Measurements from ENCODE around the gene TRIM8.
A peak's percentile ranks its signal among the peaks of the same experiment; 100 is the strongest.
"Not testable (repeated sequence)": the region's sequence is repeated elsewhere in the genome, so short reads cannot be mapped to it uniquely, and the experiment has no call there.

TRIM8 gene

DNA sequence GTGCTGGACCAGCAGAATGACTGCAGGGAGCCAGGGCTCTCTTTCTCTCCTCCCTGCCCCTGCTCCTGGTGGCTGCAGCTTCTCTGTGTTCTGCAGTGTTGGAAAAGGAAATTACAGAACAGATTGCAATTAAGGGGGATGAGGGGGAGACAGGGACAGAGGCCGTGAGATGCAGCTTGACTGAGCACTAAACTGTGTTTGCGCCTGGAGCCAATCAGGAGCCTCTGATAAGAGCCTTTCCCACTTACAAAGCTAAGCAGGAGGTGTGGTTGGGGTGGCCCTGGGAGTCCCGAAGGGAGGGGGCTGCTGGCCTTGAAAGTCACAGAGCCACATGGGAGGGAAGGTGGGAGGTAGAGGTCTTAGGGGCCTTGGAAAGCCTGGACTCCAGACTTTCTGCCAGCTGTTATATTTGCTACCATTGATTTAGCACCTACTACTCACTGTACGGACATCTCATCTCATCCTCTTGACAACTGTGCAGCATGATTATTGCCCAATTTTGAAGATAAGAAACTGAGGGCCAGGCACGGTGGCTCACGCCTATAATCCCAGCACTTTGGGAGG is 26.7 kb downstream of the TRIM8 start:
- DNase-seq (ENCODE audit: low spot score) = no peak

DNA sequence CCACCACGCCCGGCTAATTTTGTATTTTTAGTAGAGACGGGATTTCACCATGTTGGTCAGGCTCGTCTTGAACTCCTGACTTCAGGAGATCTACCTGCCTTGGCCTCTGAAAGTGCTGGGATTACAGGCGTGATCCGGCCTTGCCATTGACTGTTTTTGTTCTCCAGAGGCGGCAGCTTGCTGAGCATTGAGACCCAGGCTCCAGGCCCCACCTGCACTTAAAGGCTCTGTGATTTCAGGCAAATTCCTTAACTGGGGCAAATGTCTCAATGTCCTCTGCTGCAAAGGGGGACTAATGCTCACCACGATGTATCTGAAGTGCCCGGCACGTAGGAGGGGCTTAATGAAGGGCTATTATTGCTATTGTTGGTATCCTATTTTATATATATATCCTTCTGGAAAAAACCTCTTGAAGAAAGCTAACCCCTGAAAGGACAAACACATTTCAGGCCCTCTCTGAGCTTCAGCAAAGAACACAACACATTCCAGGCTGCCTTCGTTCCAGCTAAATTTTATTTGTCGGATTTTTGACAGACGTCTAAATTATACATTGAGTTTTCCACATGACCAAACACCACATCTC is 29.0 kb downstream of the TRIM8 start:
- DNase-seq (ENCODE audit: low spot score) = no peak

DNA sequence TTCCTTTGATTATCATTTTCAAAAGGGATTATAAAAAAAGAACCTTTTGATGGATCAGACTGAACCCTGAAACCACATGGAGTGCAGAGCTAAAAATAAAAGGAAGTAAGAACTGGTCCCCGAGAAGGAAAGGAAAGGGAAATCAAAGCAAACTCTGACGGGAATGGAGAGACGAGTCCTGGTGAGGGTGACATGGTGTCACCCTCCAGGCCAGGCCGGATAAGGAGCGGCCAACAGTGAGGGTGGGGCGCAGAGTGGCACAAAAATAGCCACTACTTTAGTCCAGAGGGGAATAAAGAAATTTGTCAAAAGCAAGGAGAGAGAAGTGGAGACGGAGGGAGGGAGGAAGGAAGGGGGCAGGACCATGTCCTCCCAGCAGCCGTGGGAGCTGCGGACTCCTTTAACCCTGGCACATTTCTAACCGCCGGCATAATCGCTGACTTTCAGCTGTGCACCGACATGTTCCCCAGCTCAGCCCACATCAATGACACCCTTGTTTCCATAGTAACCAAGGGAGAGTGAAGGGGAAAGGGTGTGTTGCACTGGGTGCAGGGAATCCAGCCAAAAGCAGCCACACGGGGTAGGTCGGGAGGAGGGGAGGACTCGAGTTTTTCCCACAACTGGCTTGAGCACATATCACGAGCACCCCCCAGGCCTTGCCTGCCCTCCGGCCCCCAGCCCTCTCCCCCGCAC is 29.7 kb downstream of the TRIM8 start:
- peak; percentile 77 for DNase-seq (ENCODE audit: low spot score)

DNA sequence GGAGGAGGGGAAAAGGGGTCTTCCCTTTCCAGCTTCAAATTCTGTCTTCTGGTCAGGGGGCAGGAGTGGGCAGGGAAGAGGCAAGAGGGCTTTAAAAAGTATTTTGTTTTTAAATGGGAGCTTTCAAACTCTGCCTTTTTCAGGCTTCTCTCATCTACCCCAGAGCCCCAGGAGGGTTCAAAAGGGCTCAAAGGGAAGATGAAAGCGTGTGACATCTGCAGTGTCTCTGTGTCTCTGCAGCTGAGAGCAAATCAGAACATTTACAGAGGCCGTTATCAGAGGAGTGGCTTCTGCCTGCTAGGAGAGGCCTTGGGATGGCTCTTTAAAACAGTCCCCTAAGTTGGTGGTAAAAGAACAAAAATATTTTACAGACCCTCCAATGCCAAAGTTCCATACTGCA is 30.3 kb downstream of the TRIM8 start:
- DNase-seq (ENCODE audit: low spot score) = peak; percentile 8

DNA sequence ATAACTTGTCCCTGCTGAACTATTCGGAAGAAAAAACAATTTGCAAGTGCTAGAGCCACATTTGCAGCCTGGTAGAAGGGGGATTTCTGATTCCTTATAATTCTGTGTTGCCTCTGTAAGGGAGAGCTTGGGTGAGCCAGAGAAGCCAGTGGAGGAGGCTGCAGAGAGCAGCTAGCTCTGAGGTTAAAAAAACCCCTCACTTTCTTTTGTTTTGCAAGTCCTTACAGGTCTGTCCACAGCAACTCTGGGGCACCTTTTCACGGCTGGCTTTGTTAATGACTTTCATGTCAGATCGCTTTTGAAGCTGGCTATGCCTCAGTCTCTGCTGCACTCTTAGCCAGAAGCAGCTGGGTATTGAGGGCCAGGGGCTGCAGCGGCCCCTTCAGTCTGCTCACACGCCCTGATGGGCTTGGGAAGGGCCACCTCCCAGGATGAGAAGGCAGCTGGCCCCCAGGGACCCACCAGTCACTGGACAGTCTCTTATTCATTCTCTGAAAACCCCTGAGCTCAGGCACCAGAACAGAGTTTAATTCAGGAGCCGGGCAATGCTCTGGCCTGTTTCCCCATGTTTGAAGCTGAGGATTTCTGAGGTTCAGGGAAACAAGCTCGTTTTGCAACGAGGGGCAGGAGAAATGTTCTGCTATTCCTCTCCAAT is 30.9 kb downstream of the TRIM8 start:
- peak; percentile 13 for DNase-seq (ENCODE audit: low spot score)

DNA sequence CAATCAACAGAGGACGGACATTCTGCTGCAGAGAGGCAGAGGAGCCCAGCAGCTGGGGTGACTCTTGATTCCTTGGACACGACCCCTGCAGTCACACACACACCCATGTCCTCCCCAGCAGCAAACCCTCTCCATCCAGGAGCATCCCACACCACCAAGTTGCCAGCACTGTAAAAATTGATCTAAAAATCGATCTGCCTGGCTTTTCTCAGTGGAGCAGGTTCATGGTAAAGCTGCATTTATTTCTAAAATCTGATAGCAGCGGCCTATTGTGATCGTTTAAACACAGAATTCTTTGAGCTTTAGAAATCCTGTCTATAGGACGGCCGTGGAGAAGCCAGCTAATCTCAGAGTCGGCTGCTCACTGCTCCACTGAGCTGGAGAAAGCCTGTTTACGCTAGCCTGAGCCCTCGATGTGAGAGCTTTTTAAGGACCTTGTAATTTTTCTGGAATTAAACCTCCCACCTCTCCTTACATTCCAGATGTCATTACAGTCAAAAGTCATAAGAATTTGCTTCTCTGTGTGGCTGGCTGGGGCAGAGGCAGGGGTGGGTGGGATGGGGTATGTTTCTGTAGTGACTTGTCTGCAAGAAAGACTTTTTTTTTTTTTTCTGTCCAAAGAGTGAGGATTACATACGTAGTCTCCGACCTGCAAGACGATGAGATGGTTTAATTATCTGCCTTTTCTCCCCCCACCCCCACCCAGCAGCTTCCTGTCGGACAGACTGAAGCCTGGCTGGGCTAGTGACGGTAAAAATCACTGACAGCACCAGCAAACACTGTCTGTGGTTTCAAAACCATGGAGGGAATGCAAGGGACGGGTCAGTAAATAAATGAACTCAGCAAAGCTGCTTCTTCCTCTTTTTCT is 31.6 kb downstream of the TRIM8 start:
- DNase-seq (ENCODE audit: low spot score) = peak; percentile 73

DNA sequence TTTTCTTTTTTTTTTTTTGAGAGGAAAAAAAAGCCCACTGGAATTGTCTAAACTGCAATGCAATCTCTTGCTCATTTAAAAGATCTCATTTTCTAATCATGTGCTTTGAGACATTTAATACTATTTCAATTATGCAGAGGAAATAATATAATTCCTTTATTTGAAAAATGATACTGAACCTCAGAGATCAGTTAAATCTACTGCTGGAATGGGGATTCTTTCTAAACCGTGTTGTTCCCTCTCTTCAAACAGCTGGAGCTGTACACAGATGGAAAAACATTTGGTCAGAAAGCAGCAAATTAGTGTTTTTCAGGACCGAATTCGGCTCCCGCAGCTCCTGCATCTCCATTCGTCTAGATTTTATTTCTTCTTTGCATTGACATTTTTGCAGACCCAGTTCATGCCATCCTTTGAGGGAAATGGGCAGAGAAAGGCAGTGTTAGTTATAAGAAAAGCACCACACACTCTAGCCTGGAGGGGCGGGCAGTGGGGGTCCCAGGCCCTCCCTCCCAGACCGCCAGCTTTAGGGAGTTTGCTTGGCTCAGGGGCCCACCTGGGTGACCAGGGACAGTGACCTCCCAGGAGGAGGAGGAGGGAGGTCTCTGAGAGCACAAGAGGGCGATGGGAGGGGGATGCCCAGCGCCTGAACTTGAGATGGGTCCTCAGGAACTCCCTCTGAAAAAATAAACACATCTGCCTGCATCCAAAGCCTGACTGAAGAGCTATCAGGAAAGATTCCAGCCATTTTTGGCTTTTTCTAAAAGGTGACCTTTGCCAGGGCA is 32.4 kb downstream of the TRIM8 start:
- peak; percentile 5 for DNase-seq (ENCODE audit: low spot score)

DNA sequence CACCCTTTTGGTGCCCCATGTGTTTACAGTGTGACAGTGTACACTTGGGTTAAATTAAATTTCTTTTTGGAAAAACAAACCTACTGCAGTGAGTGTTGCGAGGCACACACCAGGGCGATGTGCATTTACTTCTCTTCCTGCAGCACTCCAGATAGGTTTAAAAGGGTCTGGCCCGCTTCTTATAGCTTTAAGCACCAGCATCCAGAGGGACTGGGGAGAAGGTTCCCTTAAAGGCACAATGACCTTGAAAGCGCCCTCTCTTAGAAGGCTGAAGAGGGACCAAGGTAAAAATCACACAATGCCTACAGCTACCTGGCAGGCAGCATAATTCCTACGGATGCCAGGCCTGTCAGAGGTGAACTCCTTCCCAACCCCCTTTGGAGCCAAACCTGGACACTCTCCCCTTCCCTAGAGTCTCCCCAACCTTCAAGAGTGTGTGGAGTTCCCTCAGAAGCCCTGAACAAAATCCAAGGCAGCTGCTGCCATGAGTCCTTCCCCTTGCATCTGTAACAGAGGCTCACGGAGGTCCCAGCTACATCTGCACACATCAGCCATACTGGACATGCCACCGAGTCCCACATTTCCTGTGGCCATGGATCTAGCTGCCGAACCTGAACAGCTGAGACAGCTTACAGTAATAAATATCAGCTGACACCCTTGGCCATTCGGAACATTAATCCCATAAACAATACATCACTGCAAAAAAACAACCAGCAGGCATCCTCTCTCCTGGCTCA is 33.2 kb downstream of the TRIM8 start:
- no peak for DNase-seq (ENCODE audit: low spot score)

DNA sequence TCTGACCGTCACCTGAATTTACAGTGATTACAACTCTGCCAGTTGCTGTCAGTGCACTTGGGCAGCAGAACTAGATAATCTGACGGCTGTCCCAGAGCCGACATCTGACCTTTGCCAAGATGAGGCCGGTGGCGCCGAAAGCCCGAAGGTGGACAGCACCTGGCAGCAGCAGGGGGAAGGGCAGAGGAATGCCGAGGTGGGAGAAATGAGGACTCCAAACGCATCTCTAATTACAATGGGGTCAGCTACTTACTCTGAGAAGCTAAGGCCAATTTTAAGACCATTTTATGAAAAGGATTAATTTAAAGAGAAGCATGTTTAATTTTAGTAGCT is 33.8 kb downstream of the TRIM8 start:
- DNase-seq (ENCODE audit: low spot score) = no peak

DNA sequence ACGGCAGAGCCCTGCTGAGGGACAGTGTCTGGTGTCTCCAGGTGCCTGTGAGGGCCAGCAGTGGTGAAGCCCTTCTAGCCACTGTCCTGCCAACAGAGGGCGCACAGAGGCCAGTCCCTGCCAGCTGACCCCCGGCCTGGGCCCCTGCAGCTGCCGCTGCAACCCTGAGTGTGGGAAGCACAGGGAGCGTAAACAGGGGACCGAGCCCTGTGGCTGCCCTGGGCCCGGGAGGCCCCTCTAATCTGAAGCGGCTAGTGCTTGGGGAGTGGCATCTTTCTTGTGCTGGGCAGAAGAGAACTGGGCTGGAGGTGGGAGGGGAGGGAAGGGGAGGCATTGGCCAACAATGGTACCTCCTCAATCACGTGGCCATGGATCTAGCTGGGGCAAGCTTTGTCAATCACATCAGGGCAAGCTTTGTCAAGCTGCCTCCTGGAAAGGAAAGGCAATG is 34.6 kb downstream of the TRIM8 start:
- DNase-seq (ENCODE audit: low spot score) = peak; percentile 68

DNA sequence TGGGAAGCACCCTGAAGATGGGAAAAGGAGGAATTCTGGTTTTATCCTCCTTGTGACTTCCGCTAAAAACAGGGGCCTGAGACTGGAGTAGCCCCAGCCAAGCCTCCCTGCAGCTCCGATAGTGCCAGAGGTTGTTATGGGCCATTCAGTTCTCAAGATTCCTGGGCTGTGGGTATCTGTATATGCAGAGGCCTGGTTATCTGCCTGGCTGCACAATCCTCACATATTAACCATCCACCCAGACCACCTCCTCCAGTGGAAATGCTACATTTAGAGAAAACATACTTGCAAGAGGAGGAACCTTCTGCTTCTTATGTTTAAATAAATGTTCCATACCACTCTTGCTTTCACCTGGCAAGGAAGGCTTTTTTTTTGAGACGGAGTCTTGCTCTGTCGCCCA is 35.3 kb downstream of the TRIM8 start:
- no peak for DNase-seq (ENCODE audit: low spot score)

DNA sequence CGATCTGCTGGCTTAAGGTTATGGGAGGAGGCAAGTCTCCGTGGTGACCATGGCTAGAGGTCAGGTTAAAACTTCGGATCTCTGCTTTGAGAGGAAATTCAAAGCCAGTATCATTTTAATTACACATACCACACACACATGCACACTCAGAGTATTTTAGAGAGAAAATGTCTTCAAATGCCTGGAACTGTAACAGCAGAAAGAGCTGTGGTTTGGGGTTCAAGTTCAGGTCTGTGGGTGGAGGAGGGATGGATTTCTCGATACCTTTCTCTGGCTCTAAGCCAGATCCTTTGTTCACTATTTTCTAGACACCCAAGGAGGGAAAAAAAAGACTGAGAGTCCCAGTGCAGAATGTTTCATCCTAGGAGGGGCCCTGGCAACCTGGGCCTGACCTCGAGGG is 37.4 kb downstream of the TRIM8 start:
- no peak for DNase-seq (ENCODE audit: low spot score)

DNA sequence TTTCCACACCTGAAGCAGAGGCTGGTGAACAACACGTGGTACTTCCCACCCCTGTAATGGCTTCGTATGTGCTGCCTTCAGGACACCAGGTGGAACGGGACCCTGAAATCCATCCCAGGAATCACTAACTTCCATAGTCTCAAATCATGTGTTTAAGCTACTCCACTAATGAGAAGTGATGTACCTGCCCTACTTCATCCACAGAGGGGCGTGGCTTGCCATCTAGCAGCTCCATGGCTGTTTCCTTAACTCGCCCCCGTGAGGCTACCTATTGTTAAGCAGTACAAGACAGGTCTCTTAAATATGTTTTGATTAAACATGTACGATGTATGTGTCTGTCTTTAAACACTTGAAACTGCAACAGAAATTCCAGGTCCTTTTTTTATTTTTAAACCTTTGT is 38.1 kb downstream of the TRIM8 start:
- DNase-seq (ENCODE audit: low spot score) = no peak

DNA sequence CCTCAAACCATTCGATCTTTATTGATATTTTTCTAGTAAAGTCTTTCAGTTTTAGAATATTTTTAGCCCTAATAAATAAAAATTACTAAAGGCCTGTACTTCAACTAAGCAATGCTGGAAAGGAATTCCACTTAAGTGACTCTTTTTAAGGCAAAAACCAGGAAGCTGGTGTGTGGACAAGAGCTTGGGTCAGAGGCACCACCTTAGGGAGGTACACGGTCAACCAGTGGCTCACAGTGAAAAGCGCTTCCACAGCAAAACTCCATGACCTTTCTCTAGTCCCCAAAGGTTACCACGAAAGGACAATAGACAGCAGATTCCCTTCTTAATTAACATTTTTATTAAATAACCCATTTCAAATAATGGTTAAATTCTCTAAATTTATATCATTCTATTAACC is 38.7 kb downstream of the TRIM8 start:
- DNase-seq (ENCODE audit: low spot score) = no peak

DNA sequence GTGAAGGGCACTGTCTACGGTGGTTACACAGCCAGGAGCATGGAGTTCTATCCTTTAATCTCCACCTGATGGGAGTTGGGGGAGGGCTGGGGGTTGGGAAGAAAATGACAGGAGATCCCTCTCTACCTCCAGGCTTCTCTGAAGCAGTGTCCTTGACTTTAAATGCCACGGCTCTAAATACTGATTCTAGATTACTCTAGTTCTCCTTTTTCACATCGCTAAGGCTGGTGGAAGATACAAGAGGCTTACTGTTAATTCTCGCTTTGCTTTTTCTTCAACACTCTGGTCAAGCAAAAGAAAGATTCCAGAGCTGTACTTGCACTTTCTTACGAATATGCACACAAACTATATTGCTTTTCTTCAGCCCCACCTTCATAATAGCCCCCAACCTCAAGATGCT is 39.5 kb downstream of the TRIM8 start:
- no peak for DNase-seq (ENCODE audit: low spot score)

DNA sequence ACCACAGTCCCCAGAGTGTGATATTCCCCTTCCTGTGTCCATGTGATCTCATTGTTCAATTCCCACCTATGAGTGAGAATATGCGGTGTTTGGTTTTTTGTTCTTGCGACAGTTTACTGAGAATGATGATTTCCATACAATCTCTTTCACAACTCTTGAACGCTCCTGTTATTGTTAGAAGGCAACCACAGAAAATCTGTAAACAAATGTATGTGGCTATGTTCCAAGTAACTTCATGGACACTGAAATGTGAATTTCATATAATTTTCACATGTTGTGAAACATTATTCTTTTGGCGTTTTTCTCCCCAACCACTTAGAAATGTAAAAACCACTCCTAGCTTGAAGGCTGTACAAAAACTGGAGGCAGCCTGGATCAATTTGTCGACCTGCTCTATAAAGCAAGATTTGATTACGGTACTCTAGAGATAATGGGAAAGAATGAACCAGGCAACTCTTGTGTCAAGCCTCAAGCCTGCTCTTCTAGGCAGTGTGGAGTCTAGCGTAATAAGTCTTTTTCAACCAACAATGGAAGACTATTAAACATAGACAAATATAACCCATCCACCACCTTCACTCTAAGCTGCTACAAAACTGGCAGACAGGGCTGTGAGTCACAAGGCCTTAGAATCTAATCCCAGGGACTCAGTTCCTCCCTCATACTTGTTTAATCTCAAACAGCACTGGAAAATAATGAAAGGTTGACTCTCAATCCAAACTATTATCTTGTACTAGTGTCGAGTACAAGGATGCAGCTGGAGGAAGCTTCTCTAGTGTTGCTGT is 47.2 kb downstream of the TRIM8 start:
- DNase-seq (ENCODE audit: low spot score) = no peak

DNA sequence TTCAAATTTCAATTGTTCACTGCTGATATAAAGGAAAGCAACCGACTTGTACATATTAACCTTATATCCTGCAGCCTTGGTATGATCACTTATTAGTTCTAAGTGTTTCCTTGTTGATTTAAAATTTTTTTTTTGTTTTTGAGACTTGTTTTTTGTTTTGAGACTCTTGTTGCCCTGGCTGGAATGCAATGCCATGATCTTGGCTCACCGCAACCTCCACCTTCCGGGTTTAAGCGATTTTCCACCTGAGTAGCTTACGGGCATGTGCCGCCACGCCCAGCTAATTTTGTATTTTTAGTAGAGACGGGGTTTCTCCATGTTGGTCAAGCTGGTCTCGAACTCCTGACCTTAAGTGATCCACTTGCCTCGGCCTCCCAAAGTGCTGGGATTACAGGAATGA is 51.1 kb downstream of the TRIM8 start:
- DNase-seq (ENCODE audit: low spot score) = not testable (repeated sequence)

DNA sequence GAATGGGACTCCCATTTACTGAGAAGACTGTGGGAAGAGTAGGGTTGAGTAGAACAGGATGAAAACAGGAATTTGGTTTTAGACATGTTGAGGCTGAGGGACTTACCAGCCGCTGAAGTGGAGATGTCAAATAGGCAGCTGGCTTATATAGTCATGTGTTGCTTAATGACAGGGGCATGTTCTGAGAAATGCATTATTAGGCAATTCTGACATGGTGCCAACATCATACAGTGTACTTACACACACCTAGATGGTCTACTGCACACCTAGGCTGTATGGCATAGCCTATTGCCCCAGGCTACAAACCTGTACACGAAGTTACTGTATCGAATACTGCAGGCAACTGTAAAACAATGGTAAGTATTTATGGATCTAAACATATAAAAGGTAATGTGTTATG is 52.5 kb downstream of the TRIM8 start:
- DNase-seq (ENCODE audit: low spot score) = no peak

DNA sequence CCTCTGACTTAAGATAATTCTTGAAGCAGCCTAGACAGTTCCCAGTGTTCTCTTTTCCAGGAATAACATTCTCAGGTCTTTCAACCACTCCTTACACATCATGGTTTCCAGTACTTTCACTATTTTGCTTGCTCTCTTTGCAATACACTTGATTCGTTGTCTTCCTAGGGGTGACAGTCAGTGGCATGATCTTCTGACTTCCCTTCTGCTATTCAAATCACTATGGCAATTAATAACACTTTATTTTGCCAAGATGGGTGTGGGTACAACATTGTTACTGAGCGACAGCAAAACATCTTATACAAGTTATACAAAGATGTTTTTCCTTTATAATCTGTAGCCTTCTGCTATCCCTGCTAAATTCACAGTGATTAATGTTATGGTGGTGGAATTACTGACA is 54.6 kb downstream of the TRIM8 start:
- DNase-seq (ENCODE audit: low spot score) = no peak

DNA sequence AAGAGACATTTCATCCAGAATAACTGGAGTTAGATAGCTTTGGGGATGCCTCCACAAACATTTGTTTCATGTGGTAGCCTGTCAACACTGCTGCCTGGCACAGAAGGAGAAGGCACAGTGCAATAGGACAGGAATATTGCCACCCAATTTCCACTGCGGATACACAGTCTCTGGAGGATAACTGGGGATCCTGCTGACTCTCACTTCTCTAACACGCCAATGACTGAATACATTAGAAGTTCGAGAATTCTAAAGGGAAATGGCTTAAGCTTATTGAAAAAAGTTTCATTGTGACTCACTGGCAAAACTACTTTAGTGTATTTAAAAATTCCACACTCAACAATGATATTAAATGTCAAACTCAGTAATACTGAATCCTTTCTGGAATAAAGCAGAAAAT is 57.0 kb downstream of the TRIM8 start:
- no peak for DNase-seq (ENCODE audit: low spot score)
